GM23248 (cell line): ENCODE measurements around the gene TEPSIN. TPM values are rescaled to one million over a fixed set of nuclear protein-coding genes. Genes with fewer than 3 reads are reported as not detected.

Experiments used
- DNase-seq: peaks from one replicate; pipeline ENCODE4 v3.0.0-alpha.2; 2015
- H2AFZ ChIP-seq: fragments of 200-600 bp; sonication (generic); 2 replicates; pipeline ENCODE4 v1.6.1; 2016; ENCODE audit warnings: antibody characterized with exemption
- H3F3A ChIP-seq: fragments of 200-600 bp; sonication (generic); 2 replicates; pipeline ENCODE4 v1.6.1; 2016; ENCODE audit warnings: mild to moderate bottlenecking, antibody characterized with exemption, mixed run types; ENCODE audit not compliant: insufficient read depth
- H3K27ac ChIP-seq: fragments of 200-600 bp; sonication (generic); 2 replicates; pipeline ENCODE4 v1.5.1; 2016; ENCODE audit warnings: mild to moderate bottlenecking
- H3K27me3 ChIP-seq: fragments of 200-600 bp; sonication (generic); replicated peaks from 2 replicates; pipeline ENCODE4 v1.6.1; 2016; ENCODE audit warnings: mild to moderate bottlenecking; ENCODE audit not compliant: insufficient read depth
- H3K36me3 ChIP-seq: fragments of 200-600 bp; sonication (generic); 2 replicates; pipeline ENCODE4 v1.6.1; 2016; ENCODE audit warnings: low read depth, mild to moderate bottlenecking
- H3K4me1 ChIP-seq: fragments of 200-600 bp; sonication (generic); 2 replicates; pipeline ENCODE4 v1.6.1; 2016; ENCODE audit warnings: mild to moderate bottlenecking; ENCODE audit not compliant: insufficient read depth
- H3K4me2 ChIP-seq: fragments of 200-600 bp; sonication (generic); one replicate; pipeline ENCODE4 v1.6.1; 2016; ENCODE audit warnings: mild to moderate bottlenecking; ENCODE audit not compliant: unreplicated experiment
- H3K4me3 ChIP-seq: fragments of 200-600 bp; sonication (generic); 2 replicates; pipeline ENCODE4 v1.5.1; 2016; ENCODE audit warnings: mild to moderate bottlenecking
- H3K79me2 ChIP-seq: fragments of 200-600 bp; sonication (generic); 2 replicates; pipeline ENCODE4 v1.6.1; 2016; ENCODE audit warnings: mild to moderate bottlenecking; ENCODE audit not compliant: insufficient read depth
- H3K9ac ChIP-seq: fragments of 200-600 bp; sonication (generic); 2 replicates; pipeline ENCODE4 v1.6.1; 2016; ENCODE audit warnings: mild to moderate bottlenecking
- H3K9me2 ChIP-seq: fragments of 200-600 bp; sonication (generic); 2 replicates; pipeline ENCODE4 v1.6.1; 2016; ENCODE audit warnings: mixed run types, mild to moderate bottlenecking, moderate library complexity; ENCODE audit not compliant: insufficient read depth
- H3K9me3 ChIP-seq: fragments of 200-600 bp; sonication (generic); one replicate; pipeline ENCODE4 v1.6.1; 2017; ENCODE audit warnings: low read depth
- H4K20me1 ChIP-seq: fragments of 200-600 bp; sonication (generic); 2 replicates; pipeline ENCODE4 v1.6.0; 2016; ENCODE audit not compliant: insufficient read depth
- EZH2 ChIP-seq: fragments of 200-600 bp; sonication (generic); IDR thresholded peaks from 2 replicates; pipeline ENCODE4 v1.6.1; 2018; ENCODE audit warnings: antibody characterized with exemption, mild to moderate bottlenecking; ENCODE audit not compliant: insufficient read depth, poor library complexity, severe bottlenecking
- EZH2phosphoT487 ChIP-seq: fragments of 200-600 bp; sonication (generic); IDR thresholded peaks from 2 replicates; pipeline ENCODE4 v1.6.1; 2018; ENCODE audit warnings: antibody characterized with exemption, moderate library complexity, mild to moderate bottlenecking, low read depth; ENCODE audit not compliant: insufficient read depth
- WGBS, 2 experiments: methylation state at CpG; one replicate each; pipeline ENCODE4 v1.1.6; 2015 to 2017; ENCODE audit warnings: low lambda C conversion rate in 2 of 2, low coverage in 1 of 2; ENCODE audit errors: missing lambda C conversion rate in 2 of 2; 5-methylcytosine and 5-hydroxymethylcytosine counted together
- in situ Hi-C: fragments of 300-500 bp; cut with MboI; formaldehyde crosslinking; loops from 2 replicates; pipeline ENCODE4 v1.15.0; 2020
- polyA plus RNA-seq: library from polyadenylated mRNA; unstranded; fragments of >200 nt; fragmentation: Nextera tagmentation; extraction: Ambion mirVana; gene quantifications from 2 replicates; pipeline ENCODE4 v1.2.1, GENCODE V29; 2016
- total RNA-seq: library from RNA; depleted of rRNA; stranded (reverse); fragments of >200 nt; shearing (Covaris generic); gene quantifications from 2 replicates; pipeline ENCODE4 v1.2.3, GENCODE V29; 2014

The TEPSIN gene
- total and polyA plus RNA-seq, 2 experiments from 2014 or later = 2.7 to 16.1 TPM

- Histone ChIP-seq H3F3A (no peaks in the 10 kb centered on the region), H3K27me3 (no peaks in the 10 kb centered on the region), H3K79me2 (no peaks in the 10 kb centered on the region), H3K9me2 (no peaks in the 10 kb centered on the region), H3K9me3 (no peaks in the 10 kb centered on the region), H3K36me3 (no peaks in the 10 kb centered on the region), H3K4me1 (no peaks in the 10 kb centered on the region), H3K4me2 (no peak overlapping the region), H3K9ac (no peak overlapping the region), H3K4me3 (no peak overlapping the region), H3K27ac (no peak overlapping the region), H4K20me1 (no peaks in the 10 kb centered on the region), H2AFZ (no peak overlapping the region)
- WGBS, 2 experiments = 91 to 94% methylated on average over 9 to 14 of the region's 14 CpGs
- TF ChIP-seq EZH2 (no peak), EZH2phosphoT487 (no peak)
- no peak for DNase-seq
- in situ Hi-C loops = no loop called here
Measured at GRCh38 chr17:81191646-81192045, 47.2 kb downstream of the TEPSIN start.

- Histone ChIP-seq H3K9me3 (no peaks in the 10 kb centered on the region), H3K27me3 (no peaks in the 10 kb centered on the region), H3K9ac (no peak overlapping the region), H3K4me3 (no peak overlapping the region), H3K9me2 (no peaks in the 10 kb centered on the region), H4K20me1 (no peaks in the 10 kb centered on the region), H3K36me3 (no peaks in the 10 kb centered on the region), H3K27ac (no peak overlapping the region), H2AFZ (no peak overlapping the region), H3K4me2 (no peak overlapping the region), H3K4me1 (no peaks in the 10 kb centered on the region), H3F3A (no peaks in the 10 kb centered on the region), H3K79me2 (no peaks in the 10 kb centered on the region)
- 88 to 96% methylated on average over 16 to 20 of the region's 20 CpGs for WGBS, 2 experiments
- in situ Hi-C loops = no loop called here
- no peak for DNase-seq
- TF ChIP-seq EZH2phosphoT487 (no peak), EZH2 (no peak)
Measured at GRCh38 chr17:81191116-81191515, 47.7 kb downstream of the TEPSIN start.

DNA sequence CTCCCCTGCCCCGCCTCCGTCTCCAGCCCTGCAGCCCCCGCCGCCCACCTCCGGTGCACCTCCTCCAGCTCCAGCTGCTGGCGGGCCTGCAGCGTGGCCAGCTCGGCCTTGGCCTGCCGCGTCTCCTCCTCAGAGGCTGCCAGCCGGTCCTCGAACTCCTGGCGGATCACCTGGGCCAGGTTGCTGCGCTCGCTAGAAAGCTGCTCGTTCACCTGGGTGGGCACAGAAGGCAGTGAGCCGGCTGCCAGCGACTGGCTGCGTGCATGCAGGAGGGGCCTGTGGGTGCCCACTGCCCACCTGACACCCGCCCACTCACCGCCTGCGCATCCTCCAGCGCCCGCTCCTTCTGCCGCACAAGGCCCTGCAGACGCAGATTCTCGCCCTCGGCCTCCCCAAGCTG is 48.3 kb downstream of the TEPSIN start:
- Histone ChIP-seq H3K4me3 (no peak overlapping the region), H2AFZ (no peak overlapping the region), H3K27ac (no peak overlapping the region), H3K9me2 (no peaks in the 10 kb centered on the region), H3F3A (no peaks in the 10 kb centered on the region), H3K4me1 (no peaks in the 10 kb centered on the region), H4K20me1 (no peaks in the 10 kb centered on the region), H3K4me2 (no peak overlapping the region), H3K9ac (no peak overlapping the region), H3K79me2 (no peaks in the 10 kb centered on the region), H3K36me3 (no peaks in the 10 kb centered on the region), H3K27me3 (no peaks in the 10 kb centered on the region), H3K9me3 (no peaks in the 10 kb centered on the region)
- DNase-seq = no peak
- in situ Hi-C loops = no loop called here
- TF ChIP-seq EZH2 = no peak
- TF ChIP-seq EZH2phosphoT487 = no peak
- 95 to 97% methylated on average over 16 to 28 of the region's 28 CpGs for WGBS, 2 experiments

DNA sequence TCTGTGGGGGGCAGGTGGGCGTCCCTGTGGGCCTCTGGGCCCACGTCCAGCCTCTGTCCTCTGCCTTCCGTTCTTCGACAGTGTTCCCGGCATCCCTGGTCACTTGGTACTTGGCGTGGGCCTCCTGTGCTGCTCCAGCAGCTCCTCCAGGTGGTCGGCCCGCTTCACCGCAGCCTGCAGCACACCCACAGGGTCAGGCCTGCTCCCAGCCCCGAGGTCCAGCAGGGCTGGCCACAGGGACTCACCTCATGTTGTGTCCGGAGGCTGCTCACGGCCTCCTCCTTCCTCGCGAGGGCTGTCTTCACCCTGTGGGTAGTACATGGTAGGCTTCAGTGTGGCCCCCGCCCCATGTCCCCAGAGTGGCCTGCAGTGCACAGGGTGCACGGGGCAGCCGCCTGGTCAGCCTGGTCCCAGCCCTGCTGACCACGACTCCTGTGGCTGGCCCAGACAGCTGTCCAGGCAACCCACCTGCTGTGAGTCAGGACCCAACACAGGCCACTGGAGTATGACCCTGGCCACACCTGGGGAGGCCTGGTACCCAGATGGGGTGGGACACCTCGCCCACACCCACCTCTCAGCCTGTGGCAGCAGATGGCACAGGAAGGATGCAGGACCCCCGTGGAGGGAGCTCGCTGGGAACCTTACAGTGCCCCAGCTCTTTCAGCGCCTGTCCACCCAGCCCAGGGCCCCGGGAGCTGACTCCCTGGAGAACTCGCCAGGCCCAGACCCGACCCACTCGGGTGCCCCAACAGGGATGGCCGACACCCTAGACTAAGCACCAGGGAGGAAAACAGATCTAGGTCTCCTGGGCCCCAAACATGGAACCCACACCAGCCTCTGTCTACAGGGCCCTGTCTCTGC is 49.0 kb downstream of the TEPSIN start:
- Histone ChIP-seq H3K79me2 (no peaks in the 10 kb centered on the region), H2AFZ (no peak overlapping the region), H3K4me3 (no peak overlapping the region), H3K4me2 (no peak overlapping the region), H3K9me2 (no peaks in the 10 kb centered on the region), H3K9me3 (no peaks in the 10 kb centered on the region), H3F3A (no peaks in the 10 kb centered on the region), H3K9ac (no peak overlapping the region), H3K36me3 (no peaks in the 10 kb centered on the region), H3K27me3 (no peaks in the 10 kb centered on the region), H3K4me1 (no peaks in the 10 kb centered on the region), H3K27ac (no peak overlapping the region), H4K20me1 (no peaks in the 10 kb centered on the region)
- WGBS, 2 experiments = 79 to 83% methylated on average over 19 to 27 of the region's 27 CpGs
- DNase-seq = peak; percentile 6
- no peak for TF ChIP-seq EZH2
- TF ChIP-seq EZH2phosphoT487 = no peak
- in situ Hi-C loops = no loop called here
